Measurements from ENCODE around the gene SOHLH1.

- TF ChIP-seq POLR2A (IDR thresholded peaks at IDR 0.05) (no peak), CTCF (IDR thresholded peaks at IDR 0.05) (no peak), POLR2AphosphoS5 (IDR thresholded peaks at IDR 0.05) (no peak)
Measured at GRCh38 chr9:135744333-135745070, 45.2 kb upstream of the SOHLH1 start.

Measured in upper lobe of left lung (tissue), 4 donors.